ENCODE measurements around the gene CNOT9.
"Not testable (repeated sequence)": the region's sequence is repeated elsewhere in the genome, so short reads cannot be mapped to it uniquely, and the experiment has no call there.

The CNOT9 gene, protein sequence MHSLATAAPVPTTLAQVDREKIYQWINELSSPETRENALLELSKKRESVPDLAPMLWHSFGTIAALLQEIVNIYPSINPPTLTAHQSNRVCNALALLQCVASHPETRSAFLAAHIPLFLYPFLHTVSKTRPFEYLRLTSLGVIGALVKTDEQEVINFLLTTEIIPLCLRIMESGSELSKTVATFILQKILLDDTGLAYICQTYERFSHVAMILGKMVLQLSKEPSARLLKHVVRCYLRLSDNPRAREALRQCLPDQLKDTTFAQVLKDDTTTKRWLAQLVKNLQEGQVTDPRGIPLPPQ

DNA sequence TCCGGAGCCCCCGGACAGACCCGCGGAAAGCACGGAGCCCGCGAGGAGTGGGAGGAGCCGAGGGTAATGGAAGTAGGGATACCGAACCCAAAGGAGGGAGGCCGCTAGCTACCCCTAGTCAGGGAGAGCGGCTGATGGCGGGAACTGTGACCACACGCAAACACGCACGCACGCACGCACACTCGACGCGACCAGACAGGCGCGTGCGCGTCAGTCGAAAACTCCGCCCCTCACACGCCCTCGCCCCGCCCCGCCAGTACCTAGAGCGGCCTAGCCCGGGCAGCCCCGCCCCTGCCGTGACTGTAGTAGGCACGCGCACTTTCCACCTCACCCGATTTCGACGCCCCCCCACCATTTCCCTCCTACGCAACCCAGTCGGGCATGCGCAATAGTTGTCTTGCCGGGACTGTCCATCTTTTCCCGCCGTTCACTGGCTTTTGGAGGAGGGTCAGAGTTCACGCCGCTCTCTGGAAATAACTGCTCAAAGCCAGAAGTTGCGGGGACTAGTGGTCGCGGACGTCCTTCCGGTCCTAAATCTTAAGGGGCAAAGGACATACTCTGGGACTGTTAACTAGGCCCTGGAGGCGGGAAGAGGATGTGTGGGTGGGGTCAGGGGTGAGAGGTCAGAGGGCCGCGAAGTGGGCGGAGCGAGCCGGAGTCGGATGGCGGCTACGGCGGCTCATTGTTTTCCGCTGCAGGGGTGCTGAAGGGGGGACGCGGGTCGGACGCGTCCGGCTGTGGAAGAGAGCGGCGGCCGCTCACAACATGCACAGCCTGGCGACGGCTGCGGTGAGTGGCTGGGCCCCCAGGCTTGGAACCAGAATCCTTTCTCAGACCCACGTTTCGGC lies at the start of gene CNOT9, which contains the start of gene USP37:
TSS of gene CNOT9 (plus strand) at position 650 of the 848 bp plus-strand sequence. CDS start at position 766, 116 bp downstream.
TSS of gene USP37 (minus strand) at position 162 of the 848 bp plus-strand sequence. CDS start 9,698 bp downstream, outside the sequence.
- DNase-seq, result peak; percentile 100

DNA sequence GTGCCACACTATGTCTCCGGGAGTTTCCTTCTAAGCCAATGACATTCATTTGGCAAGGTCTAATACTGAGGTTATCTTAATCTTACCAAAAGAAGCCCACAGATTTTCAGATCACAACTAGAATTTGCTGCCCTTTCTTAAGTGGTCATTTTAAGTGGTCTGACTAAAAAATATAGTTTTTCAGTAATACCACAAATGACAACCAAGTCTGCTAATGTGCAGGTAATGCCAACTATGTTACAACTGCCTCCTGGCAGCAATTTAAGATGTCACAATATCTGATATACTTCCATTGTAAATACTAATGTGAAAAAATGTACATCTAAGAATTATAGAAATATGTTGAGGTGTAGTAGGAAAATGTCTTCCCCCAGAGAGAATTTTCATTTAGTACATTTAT lies 49.8 kb upstream of the CNOT9 start:
- DNase-seq, result no peak

DNA sequence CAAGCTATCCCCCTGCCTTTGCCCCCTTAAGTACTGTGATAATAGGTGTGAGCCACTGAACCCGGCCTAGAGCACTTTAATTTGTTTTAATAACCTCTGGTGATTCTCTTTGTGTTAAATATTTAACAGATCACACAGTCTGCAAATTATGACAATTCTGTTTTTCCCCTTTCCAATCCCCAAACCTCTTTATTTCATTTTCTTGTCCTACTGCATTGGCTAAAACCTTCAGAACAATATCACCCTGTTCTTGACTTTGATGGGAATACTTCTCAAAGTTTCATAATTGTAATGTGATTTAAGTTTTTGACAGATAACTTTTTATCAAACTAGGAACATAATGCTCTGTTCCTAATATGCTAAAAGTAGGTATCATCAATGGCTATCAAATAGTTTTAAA lies 45.0 kb upstream of the CNOT9 start:
- no peak for DNase-seq

DNA sequence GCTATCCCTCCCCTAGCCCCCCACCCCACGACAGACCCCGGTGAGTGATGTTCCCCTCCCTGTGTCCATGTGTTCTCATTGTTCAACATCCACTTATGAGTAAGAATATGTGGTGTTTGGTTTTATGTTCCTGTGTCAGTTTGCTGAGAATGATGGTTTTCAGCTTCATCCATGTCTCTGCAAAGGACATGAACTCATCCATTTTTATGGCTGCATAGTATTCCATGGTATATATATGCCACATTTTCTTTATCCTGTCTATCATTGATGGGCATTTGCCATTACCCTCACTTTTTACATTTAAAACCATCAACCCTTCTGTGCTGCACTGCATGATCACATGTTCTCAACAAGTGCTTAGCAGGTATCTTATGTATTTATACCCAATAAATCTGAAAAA lies 40.2 kb upstream of the CNOT9 start:
- DNase-seq, result not testable (repeated sequence)

DNA sequence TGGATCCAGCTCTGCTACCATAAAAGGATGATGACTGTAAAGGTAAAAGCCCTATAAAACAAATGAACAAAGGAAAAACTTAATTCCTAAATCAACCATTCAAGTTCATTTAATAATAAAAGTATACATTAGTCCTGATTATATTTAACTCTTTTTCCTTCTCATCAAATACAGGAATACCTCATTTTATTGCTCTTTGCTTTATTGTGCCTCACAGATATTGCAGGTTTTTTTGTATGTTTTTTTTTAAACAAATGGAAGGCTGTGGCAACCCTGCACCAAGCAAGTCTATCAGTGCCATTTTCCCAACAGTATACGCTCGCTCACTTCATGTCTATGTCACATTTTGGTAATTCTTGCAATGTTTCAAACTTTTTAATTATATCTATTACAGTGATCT lies 38.6 kb upstream of the CNOT9 start:
- DNase-seq, result no peak

DNA sequence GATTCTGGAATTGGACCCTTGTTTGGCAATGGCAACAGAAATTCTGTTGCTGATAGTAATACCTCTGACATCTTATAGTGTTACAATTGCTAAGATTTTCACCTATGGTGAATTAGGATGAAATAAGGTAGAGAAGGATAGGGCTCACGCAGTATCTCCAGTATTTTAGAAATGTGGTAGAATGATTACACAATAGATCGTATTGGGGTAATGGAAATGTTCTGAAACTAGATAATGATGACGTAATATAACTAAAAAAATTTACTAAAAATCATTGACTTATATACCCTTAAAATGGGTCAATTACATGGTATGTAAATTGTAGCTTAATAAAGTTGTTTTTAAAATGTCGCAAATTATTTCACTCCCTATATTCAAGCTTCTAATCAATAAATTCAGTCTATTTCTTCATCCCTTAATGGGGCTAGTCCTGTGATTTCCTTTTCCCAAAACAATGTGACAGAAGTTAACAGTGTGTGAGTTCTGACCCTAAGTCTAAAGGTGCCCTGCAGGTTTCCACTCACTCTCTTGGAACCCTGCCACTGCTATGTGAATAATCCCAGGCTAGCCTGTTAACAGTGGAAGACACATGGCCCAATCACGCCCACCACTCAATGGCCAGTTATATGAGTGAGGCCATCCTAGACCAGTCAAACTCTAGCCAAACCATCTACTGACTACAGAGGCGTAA lies 31.7 kb upstream of the CNOT9 start:
- no peak for DNase-seq

DNA sequence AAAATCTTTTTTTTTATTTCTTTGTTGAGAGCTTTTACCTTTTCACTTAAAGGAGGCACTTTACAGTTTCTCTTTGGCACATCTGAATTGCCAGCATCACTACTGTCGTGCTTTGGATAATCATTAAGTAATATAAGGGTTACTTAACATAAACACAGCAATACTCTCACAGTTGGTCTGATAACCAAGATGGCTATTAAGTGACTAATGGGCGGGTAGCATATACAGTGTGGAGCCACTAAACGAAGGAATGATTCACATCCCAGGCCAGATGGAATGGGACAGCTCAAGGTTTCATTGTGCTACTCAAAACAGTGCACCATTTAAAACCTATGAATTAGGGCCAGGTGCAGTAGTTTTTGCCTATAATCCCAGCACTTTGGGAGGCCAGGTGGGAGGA lies 28.6 kb upstream of the CNOT9 start:
- no peak for DNase-seq

DNA sequence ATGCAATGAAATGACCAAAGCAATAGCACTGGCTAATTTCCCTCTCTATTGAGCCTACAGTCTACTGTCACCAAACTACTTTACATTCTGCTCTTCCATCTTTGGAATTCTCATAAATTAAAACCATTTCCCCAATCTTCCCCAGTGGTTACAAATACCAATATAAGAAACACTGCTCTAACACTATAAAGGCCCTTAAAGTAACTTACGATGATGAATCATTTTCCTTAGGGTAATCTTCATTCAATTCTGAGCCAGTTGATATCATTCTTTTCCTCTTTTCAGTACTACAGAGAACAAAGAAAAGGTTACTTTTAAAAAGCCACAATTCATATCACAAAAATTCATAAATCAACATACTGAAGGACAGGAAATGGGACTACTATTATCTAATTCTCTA lies 22.6 kb upstream of the CNOT9 start:
- no peak for DNase-seq

DNA sequence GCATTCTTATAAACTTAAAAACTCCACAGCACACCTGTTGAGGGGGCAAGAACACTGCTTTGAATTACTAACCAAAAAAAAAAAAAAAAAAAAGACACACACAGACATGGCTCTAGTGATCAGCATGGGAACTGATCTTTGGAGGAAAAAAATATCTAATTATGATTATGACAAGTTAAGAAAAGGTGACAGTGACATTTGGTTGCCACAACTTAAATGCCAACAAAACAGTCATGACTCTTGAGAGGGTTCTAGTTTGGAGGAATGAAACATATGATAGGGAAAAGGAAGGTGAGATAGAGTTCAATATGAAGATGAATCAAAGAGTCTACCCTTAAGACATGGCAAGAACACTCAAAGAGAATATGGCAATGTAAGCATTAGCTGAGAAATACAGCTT lies 21.1 kb upstream of the CNOT9 start:
- no peak for DNase-seq

DNA sequence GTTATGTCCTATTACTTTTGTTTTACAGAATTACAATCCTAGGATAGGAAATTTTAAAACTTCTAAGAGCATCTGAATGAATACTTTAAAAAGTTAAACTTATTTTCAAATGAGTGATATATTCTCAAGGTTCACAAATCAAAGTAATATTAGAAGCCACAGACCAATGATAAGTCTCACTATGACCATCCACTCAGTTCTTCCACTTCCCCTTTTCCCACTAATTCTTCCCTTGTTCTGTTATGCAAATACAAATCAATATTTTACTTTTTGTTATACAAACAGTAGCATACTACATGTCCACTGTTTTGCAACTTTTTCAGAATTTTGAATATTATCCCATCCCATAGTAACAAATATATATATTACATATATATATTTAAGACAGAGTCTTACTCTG lies 20.7 kb upstream of the CNOT9 start:
- no peak for DNase-seq

DNA sequence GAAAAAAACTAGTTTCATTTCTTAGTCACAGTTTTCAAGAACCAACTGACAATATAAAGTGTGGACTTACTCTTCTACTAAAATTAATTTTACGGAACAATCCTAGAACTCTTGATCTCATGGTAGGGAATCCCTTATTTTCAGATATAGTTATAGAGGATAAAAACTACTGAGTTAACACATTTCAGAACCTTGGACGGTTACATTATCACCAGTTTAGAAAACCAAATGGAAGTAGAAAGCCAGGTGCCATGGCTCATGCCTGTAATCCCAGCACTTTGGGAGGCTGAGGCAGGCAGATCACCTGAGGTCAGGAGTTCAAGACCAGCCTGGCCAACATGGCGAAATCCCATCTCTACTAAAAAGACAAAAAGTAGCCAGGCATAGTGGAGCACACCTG lies 14.4 kb upstream of the CNOT9 start:
- DNase-seq, result not testable (repeated sequence)

DNA sequence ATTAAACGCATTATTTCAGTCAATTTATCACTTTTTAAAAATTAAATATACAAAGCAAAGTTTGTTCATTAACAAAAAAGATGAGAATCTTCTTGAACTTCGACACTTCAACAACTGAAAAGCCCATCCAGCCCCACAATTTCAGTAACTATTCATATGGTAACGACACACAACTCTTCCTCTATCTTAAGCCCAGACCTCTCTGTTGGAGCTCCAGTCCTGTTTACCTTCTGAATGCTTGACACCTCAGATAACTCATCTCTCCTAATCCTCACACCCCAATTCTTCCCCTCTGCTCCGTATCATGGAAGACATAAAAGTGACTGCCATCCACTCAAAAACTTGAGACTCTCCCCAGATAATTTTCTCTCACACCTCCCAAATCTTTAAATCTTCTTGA lies 13.1 kb upstream of the CNOT9 start:
- DNase-seq, result no peak

DNA sequence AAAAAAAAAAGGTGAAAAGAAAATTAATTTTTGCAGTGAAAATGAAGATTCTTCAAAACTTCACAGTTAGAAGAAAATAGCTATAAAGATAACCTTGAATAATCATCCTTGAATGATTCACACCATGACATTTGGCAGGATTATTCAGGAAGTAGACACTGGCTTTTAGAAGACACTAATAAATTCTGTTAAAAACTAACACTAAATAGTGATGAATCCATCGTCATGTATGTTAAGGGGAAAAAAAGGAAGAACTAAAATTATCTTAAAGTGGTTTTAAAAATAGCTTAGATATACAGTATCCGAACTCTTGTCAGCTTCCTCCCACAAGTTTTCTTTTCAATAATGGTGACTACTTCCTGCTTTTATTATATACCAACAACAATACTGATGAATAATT lies 10.7 kb upstream of the CNOT9 start:
- DNase-seq, result no peak

DNA sequence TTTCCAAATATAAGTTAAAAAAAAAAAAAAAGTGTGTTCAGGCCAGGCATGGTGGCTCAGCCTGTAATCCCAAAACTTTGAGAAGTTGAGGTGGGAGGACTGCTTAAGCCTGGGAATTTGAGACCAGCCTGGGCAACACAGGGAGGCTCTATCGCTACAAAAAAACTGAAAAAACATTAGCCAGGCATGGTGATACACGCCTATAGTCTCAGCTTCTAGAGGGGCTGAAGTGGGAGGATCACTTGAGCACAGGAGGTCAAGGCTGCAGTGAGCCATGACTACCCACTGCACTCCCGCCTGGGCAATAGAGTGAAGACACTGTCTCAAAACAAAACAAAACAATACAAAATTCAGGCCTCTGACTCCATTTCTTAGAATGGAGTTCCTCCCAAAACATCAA lies 9.7 kb upstream of the CNOT9 start:
- DNase-seq, result no peak

DNA sequence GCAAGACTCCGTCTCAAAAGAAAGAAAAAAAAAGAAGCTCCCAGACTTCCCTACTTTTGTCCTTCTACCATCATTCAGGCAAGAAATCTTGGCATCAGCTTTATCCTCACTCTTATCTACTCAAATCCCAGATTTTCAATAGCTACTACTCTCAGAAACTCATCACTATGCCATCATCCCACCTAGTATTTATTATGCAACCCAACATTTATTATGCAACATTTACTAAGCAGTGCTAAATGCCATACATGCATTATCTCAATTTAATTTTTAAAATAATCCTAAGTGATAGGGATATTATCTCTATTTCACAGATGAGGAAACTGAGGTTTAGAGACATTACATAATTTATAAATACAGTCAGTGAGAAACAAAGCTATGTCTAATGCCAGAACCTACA lies 4.6 kb upstream of the CNOT9 start:
- no peak for DNase-seq

DNA sequence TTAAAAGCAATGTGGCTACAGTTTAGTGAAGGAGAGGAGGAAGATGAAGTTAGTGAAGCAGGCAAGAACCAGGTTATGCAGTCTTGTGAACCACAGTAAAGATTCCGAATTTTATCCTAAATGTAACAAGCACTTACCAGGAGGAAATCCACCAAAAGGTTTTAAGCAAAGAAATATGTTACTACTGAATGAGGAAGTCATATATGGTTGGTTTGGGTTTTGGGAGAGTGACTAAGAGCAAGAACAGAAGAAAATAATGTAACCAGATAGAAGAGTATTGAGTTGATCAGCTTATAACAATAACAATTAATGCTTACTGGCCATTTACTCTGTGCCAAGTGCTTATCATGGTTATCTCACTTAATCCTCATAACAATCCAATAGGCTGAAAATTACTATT lies 2.3 kb upstream of the CNOT9 start:
- DNase-seq, result no peak

DNA sequence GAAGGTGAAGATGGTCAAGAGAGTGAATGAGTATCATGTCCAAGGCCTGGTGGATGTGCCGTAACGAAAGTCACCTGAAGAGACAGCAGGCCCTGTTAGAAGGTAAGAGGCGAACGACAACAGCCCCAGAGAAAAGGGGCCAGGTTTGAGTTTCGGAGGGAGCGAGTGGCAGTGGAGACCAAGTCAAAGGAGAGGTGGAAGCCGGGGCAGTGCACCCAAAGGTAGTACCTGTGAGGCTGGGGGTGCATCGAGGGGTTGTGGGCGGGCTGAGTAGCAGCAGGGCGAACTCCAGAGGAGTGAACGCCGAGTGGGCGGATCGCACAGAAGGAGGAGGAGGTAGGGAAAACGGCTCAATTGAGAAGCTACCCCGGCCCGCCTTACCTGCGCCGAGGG lies 846 bp upstream of the CNOT9 start:
- peak; percentile 74 for DNase-seq

DNA sequence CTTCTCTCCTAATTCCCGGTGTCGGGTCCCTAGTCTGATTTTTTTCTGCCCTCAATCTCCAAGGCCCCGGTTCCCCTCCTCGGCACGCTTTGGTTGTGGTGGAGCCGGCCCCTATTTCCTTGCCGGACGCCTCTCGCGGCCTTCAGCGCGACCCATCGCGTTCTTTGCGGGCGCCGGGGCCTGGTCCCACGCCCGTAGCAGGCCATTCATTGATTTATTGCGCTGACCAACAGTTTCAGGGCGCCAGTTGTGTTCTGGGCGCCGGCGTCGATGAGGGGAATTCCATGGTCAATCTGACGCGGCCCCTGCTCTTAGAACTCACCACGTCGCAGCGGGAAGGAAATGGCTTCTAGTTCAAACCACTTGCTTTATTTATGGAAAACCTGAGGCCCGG lies 396 bp downstream of the CNOT9 start:
- DNase-seq, result peak; percentile 42

DNA sequence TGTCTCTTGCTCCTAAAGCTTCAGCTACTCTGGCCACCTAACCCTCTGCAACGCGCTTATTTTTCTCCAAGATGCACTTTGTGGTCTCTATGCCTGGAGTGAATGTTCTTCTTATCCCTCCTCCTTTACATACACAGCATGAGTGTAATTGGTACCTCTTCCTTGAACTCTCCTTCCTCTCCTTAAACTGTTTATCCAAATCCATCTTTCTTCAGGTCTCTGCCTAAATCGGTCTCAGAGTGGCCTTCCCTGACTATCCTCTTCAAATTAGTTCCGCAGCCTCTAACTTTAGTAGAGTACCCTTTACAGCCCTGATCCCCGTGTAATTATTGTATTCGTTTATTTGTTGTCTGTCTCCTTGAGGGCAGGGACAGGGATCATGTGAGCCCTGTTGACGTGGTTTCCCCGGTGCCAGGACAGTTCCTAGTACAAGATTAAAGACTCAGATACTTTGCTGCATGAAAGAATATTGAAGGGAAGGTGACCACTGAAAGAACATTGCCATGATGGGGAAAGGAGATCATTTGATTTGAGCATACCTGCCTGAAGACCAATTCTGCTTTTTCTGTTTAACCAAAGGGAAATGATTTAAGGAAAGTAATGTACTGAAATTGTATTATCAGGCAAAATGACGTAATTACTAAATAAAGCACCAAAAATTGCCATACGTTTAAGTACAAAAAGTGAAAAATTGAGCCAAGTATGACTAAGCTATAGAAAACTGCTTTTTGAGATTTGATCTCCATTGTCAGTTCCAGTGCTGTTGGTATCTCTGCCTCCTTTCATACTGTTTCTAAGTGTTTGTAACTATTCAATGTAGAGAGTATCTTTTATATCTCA lies 1.2 kb downstream of the CNOT9 start:
- no peak for DNase-seq

DNA sequence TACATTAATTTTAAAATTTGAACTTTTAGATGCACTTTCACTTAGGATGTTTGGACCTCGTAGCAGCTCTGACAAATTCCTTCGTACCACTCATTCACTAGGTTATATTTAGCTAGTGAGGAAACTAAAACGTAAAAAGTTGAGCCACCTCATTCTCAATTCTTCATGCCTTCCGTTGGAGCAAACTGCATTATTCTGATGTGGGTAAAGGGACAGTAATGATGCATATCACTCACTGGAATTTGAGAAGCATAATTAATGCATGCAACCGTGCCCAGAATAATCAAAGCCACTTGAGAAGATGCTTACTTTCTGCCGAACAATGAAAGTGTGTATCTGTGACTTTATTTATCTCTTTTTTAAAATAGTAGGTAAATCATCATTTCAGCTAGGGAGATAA lies 2.2 kb downstream of the CNOT9 start:
- no peak for DNase-seq

DNA sequence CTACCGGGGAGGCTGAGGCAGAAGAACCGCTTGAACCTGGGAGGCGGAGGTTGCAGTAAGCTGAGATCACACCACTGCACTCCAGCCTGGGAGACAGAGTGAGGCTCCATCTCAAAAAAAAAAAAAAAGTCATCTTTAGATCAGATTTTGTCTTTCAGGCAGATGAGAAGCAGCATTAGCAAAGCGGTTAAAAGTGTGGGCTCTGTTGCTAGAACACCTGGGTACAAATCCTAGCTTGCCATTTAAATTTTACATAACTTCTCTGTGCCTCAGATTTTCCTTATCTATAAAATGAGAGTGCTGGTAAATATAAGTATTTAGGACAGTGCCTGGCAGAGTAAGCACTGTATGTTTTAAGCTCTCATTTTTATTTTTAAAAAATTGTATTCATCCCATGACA lies 8.2 kb downstream of the CNOT9 start:
- DNase-seq, result no peak

DNA sequence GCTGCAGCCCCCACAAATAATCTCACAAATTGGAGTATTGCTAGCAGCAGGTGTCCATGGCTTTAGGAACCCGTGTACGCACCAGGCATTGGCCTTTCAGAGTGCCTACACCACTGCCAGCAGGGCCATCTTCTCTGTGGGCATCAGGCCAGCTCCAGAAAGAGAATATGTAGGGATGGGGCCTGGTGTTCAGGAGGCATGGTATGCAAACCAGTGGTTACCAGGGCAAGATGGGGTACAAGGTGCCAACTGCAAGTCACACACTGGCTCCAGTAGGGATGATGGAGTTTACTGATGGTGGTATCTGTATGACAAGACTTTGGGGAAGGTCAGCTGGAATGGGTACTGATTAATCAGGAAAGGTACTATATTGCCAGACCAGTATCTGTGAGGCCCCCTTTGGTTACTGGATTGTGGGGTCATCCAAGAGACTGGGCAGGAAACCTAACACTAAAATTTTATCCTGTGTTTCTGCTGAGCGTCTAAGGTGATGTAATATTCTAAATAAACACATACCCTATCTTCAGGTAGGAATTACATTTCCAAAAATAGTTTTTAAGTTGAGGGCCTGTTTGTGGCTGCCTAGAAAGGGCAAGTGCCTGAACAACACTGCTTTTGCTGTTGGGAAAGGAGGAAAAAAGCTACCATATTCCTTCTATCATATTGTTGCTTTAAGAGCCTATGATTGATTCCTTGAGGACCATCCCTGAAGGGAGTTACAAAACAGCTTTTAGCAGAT lies 9.0 kb downstream of the CNOT9 start:
- no peak for DNase-seq
